Activated CD8-positive, alpha-beta memory T cell treated with anti-CD3 and anti-CD28 coated beads, Interleukin-2, amount 50 U/mL, for 1 hour (primary cell): Measurements from ENCODE around the gene UBE2M.
A peak's percentile ranks its signal among the peaks of the same experiment; 100 is the strongest.
"Not testable (repeated sequence)": the region's sequence is repeated elsewhere in the genome, so short reads cannot be mapped to it uniquely, and the experiment has no call there.

Source experiments
- DNase-seq: peaks from one replicate; pipeline ENCODE4 v3.0.0-alpha.2; 2020; ENCODE audit errors: extremely low read depth

Gene UBE2M

GRCh38 chr19:58555369-58555885 is 3.0 kb downstream of the UBE2M start:
- DNase-seq: no peak

DNA sequence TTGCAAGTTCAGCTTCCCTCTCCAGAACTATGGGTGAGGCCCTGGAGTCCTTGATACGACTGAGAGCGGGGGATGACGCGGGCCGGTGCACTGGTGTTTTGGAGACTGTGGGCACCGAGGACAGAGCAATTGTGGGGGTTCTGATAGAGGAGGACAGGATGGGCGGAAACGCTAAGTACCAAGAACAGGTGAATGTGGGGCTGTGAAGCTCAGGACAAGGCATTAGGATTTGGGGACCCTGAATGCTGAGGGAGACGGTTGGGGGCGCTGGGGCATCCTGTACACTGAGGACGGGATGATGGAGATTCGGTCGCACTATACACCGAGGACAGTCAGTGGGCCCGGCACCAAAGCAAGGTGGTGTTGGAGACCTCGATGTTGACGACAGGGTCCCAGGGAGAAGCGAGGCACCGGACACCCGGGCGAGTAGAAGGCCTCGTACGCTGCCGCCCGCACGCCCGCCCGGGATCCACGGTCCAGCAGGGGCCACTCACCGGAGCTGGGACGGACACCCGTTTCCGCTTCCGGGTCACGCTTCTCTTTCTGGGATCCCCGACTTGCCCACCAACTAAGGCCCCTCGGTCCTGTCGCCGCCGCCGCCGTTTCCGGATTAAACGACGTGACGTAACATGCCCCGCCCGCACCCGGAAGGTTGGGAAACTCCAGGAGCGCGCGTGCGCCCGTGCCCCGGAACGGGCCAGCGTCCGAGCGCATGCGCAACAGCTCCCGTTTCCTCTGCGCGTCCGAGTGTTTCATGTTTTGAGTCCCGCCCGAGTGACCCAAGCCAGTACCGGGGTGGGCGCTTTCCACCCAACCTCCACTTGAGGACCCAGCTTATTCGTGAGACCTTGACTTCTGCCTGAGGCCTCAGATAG is 3.7 kb downstream of the UBE2M start, which contains the start of gene CHMP2A:
CHMP2A (minus strand) TSS at position 612 of the 875 bp plus-strand sequence. CDS start 893 bp downstream, outside the sequence.
- DNase-seq: peak; percentile 91

DNA sequence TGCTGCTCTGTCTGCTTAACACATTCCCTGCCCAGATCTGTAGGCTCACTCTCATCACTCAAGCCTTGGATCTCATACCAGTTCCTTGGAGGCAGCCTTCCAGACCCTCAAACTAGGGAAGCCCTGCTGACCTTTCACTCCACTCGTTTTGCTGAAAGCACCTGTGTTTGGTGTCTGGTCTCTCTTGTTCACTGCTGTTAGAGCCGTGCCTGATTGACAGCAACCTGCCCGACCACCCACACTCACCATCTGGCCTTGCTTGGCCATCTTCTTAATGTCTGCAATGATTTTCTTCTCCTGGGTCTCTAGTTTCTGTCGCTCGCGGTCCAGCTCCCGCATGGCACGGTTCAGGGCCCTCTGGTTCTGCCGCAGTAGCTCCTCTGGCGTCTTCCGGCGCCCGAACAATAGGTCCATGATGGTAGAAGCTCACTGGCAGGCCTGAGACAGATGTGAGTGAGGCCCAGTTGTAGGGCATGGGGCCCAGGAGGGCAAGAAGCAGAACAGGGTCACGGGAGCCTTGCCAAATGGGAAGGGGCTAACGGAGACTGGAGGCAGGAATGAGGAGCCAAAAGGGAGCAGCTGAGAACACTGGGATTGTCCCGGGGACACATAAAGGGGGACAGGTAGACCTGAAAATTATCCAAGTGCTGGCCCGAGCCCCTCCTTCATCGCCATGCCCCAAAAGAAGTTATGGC is 4.5 kb downstream of the UBE2M start:
- no peak for DNase-seq

DNA sequence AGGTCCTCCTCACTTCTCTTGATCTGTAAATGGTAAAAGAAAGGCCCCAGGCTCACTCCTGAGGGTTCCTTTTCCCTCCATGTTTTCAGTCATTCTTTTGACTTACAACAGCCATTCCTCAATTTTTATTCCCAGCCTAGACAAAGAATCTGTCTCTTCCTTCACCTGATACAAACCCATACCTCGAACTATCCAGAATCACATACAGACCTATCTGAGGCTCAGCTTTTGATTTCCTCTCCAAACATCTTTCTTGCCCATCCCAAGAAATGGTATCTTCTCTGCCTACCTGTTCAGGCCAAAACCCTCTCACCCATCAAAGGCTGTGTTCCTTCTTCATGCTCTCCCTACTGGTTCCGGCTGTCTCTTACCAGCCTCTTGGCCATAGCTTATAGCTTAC is 5.8 kb downstream of the UBE2M start:
- no peak for DNase-seq

DNA sequence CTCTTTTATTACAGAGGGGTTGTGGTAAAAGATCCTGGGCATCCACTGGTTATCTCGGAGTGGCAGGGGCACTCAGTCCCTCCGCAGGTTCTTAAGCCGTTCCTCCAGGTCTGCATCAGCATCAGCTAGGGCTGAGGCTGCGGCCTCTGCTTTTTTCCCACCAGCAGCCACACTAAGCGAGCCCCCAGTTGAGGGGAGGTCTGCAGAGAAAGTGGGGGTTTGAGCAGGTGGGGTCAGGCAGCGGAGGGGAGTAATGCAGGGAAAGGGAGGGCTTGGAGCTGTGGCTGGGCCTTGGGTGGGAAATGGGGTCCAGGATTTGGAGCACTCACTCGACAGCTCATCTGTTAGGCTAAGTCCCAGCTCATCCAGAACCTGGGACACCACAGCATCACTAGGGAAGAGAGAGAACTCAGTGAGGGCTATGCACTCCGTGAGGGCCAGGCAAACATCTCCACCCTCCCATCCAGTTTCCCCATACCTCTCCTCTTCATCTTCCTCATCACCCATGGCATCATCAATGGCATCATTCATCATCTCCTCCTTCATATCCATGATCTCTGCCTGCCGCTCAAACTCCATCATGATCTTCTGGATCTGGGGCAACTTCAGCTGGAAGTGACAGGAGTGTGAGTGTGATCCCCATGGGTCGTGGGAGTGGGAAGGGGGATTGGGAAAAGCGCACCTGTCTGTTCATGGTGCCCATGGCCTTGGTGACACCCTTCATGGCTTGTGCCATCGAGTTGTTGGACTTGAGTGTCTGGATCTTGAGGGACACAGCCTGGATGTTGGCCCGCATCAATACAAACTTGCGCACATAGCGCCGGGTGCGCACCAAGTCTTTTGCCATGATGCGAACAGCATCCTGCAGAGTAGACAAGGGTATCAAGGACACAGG is 6.6 kb downstream of the UBE2M start:
- no peak for DNase-seq

GRCh38 chr19:58551123-58551497 is 7.3 kb downstream of the UBE2M start:
- no peak for DNase-seq

GRCh38 chr19:58550362-58551122 is 7.9 kb downstream of the UBE2M start:
- DNase-seq: no peak

GRCh38 chr19:58549664-58550361 is 8.6 kb downstream of the UBE2M start:
- no peak for DNase-seq

DNA sequence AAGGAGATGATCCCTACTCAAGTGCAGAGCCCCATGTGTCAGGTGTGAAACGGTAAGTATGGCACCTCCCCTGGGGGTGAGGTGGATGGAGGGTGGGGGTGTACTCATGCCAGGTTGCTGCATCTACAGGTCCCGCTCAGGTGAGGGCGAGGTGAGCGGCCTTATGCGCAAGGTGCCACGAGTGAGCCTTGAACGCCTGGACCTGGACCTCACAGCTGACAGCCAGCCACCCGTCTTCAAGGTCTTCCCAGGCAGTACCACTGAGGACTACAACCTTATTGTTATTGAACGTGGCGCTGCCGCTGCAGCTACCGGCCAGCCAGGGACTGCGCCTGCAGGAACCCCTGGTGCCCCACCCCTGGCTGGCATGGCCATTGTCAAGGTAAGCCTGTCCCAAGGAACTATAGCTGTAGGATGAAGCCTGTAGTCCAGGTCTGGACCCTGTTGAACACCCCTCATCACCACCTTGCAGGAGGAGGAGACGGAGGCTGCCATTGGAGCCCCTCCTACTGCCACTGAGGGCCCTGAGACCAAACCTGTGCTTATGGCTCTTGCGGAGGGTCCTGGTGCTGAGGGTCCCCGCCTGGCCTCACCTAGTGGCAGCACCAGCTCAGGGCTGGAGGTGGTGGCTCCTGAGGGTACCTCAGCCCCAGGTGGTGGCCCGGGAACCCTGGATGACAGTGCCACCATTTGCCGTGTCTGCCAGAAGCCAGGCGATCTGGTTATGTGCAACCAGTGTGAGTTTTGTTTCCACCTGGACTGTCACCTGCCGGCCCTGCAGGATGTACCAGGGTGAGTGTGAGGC is 9.3 kb downstream of the UBE2M start:
- DNase-seq: no peak

- no peak for DNase-seq
These were observed 10.8 kb downstream of the UBE2M start for GRCh38 chr19:58547323-58548312.

DNA sequence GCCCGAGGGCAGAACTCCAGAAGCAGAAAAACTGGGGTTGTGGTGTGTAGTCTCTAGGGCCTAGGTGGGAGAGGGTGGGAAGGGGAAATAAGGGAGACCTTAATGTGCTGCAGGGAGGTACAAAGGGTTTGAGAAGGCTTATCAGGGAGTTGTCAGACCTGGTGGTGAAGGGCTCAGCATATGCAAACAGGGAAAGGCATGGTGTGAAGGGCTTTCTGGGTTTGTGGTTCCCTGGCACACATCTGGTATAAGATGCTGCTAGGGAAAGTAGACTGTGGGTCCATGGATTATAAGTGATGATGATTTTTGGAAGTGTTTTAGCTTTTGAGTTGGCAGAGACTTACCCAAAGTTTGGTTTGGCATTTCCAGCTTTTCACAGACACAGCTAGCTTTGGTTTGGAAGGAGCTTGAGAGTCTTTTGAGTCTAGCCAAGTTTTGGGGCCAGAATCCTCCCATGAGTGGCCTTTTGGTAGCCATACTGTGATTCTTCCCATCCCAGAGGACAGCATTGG is 12.3 kb downstream of the UBE2M start:
- no peak for DNase-seq

DNA sequence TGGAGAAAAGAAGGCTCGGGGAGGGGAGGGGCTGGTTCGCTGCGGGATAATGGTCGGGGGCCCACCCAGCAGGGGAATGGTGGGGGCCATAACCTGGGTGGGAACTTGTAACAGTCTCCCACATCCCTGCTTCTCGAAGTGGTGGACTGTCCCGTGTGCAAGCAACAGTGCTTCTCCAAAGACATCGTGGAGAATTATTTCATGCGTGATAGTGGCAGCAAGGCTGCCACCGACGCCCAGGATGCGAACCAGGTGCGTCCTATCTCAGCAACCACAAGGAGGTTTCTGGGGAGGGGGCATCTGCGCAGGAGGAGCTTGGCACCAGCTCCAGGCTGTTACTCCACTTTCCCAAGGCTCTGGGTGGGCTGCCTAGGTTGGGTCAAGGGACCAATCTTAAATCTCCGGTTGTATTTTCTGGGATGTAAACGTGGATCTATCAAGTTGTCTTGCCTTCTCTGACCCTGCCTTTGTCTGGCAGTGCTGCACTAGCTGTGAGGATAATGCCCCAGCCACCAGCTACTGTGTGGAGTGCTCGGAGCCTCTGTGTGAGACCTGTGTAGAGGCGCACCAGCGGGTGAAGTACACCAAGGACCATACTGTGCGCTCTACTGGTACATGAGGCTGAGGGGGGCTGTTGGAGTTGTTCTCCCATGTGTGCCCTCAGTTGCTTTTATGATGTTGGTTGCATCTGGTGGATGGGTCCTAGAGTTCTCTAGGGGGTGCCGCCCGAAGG is 13.0 kb downstream of the UBE2M start:
- DNase-seq: no peak

DNA sequence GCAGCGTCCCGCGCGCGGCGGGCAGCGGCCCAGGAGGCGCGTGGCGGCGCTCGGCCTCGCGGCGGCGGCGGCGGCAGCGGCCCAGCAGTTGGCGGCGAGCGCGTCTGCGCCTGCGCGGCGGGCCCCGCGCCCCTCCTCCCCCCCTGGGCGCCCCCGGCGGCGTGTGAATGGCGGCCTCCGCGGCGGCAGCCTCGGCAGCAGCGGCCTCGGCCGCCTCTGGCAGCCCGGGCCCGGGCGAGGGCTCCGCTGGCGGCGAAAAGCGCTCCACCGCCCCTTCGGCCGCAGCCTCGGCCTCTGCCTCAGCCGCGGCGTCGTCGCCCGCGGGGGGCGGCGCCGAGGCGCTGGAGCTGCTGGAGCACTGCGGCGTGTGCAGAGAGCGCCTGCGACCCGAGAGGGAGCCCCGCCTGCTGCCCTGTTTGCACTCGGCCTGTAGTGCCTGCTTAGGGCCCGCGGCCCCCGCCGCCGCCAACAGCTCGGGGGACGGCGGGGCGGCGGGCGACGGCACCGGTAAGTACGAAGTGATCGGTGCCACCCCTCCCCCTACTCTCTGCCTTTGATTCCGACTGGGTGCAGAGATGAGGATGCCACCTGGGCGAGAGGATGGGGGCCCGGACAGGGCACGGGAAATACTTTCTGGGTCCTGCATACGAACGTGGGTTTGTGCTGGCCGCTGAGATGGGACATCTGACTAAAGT is 13.7 kb downstream of the UBE2M start:
- DNase-seq: no peak

GRCh38 chr19:58543826-58544590 is 14.4 kb downstream of the UBE2M start, which contains the start of gene TRIM28:
TRIM28 (plus strand) TSS chr19:58544064; CDS start chr19:58544758, 694 bp downstream.
- DNase-seq: peak; percentile 99

DNA sequence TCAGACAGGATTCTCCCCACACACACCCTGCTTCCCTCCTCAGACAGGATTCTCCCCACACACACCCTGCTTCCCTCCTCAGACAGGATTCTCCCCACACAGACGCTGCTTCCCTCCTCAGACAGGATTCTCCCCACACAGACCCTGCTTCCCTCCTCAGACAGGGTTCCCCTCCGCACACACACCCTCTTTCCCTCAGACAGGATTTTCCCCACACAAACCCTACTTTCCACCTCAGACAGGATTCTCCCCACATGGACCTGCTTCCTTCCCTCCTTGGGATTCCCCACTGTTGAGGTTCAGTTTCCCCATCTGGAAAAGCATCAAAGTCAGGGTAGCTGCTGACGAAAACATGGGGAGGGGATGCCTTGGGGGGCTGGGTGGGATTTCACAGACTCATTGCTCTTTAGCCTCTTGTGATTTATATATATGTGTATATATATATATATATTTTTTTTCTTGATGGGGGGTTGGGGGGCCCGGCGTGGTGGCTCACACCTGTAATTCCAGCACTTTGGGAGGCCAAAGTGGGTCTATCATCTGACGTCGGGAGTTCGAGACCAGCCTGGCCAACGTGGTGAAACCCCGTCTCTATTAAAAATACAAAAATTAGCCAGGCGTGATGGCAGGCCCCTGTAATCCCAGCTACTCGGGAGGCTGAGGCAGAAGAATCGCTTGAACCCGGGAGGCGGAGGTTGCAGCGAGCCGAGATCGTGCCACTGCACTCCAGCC is 15.6 kb downstream of the UBE2M start:
- DNase-seq: not testable (repeated sequence)
